HepG2 (cell line): ENCODE measurements around the gene CCDC33. TPM values are rescaled to one million over a fixed set of nuclear protein-coding genes. Genes with fewer than 3 reads are reported as not detected.

Experiments used
- CENPT ChIP-seq: sonication (generic); formaldehyde crosslinking; IDR thresholded peaks from 2 replicates; pipeline ENCODE4 v1.8.0; 2022; ENCODE audit warnings: low read depth, mild to moderate bottlenecking, moderate library complexity, missing genetic modification reagents
- GZF1 ChIP-seq: sonication (generic); formaldehyde crosslinking; IDR thresholded peaks from 2 replicates; pipeline ENCODE4 v1.5.1; 2020; ENCODE audit warnings: mild to moderate bottlenecking, missing genetic modification reagents
- HDAC1 ChIP-seq: sonication (generic); formaldehyde crosslinking; IDR thresholded peaks from 2 replicates; pipeline ENCODE4 v1.5.1; 2020; ENCODE audit warnings: mild to moderate bottlenecking, missing genetic modification reagents
- ISX ChIP-seq: sonication (generic); formaldehyde crosslinking; conservative IDR thresholded peaks from 2 replicates; pipeline ENCODE4 v1.5.0; 2020; ENCODE audit warnings: missing genetic modification reagents
- MTF2 ChIP-seq: sonication (generic); formaldehyde crosslinking; IDR thresholded peaks from 2 replicates; pipeline ENCODE4 v1.5.0; 2020; ENCODE audit warnings: missing genetic modification reagents, borderline replicate concordance
- NR3C1 ChIP-seq: sonication (generic); formaldehyde crosslinking; IDR thresholded peaks from 2 replicates; pipeline ENCODE4 v1.4.0; 2020; ENCODE audit warnings: missing genetic modification reagents
- PAF1 ChIP-seq: IDR thresholded peaks from 2 replicates; pipeline ENCODE4 v1.6.1; 2016; ENCODE audit warnings: missing genetic modification reagents, missing compliant biosample characterization
- RAD51 ChIP-seq: fragments of 450-650 bp; IDR thresholded peaks from 2 replicates; pipeline ENCODE4 v1.6.1; 2016; ENCODE audit warnings: borderline replicate concordance
- WIZ ChIP-seq: sonication (generic); formaldehyde crosslinking; IDR thresholded peaks from 2 replicates; pipeline ENCODE4 v1.5.1; 2020; ENCODE audit warnings: mild to moderate bottlenecking, missing genetic modification reagents
- ZBTB20 ChIP-seq: sonication (generic); formaldehyde crosslinking; IDR thresholded peaks from 2 replicates; pipeline ENCODE4 v1.8.1; 2023; ENCODE audit warnings: missing genetic modification reagents, low read depth, mild to moderate bottlenecking, borderline replicate concordance
- ZNF136 ChIP-seq: sonication (generic); formaldehyde crosslinking; IDR thresholded peaks from 2 replicates; pipeline ENCODE4 v1.8.1; 2022; ENCODE audit warnings: low read depth, mild to moderate bottlenecking, moderate library complexity, missing genetic modification reagents
- ZNF292 ChIP-seq: sonication (generic); formaldehyde crosslinking; IDR thresholded peaks from 2 replicates; pipeline ENCODE4 v1.8.1; 2022; ENCODE audit warnings: mild to moderate bottlenecking, low read depth, missing genetic modification reagents, borderline replicate concordance
- ZNF772 ChIP-seq: sonication (generic); formaldehyde crosslinking; IDR thresholded peaks from 2 replicates; pipeline ENCODE4 v1.5.0; 2020; ENCODE audit warnings: mild to moderate bottlenecking, missing genetic modification reagents
- polyA plus RNA-seq, 8 experiments: library from polyadenylated mRNA; depleted of rRNA in 3 of 8; stranded (reverse) in 7 of 8; unstranded in 1 of 8; fragments of >200 nt; fragmentation: Illumina TruSeq in 4 of 8; extraction: Trizol in 4 of 8; gene quantifications; 2 replicates each; pipeline versions ENCODE4 v1.2.1 to v1.2.3, GENCODE V29; 2011 to 2016; ENCODE audit warnings: low read depth in 4 of 8, missing spikeins in 1 of 8, mixed read lengths in 1 of 8; ENCODE audit not compliant: insufficient read depth in 1 of 8
- total RNA-seq, 5 experiments: library from RNA; depleted of rRNA; stranded (reverse); fragments of >200 nt; fragmentation: Illumina TruSeq; extraction: Trizol; gene quantifications; 2 replicates each; pipeline ENCODE4 v1.2.3, GENCODE V29; 2016; ENCODE audit warnings: low read depth in 1 of 5
- TF ChIP-seq, protein P1 (sequence below): IDR thresholded peaks from 2 replicates; pipeline ENCODE4 v1.6.1; 2016; ENCODE audit warnings: low read depth, missing genetic modification reagents, missing compliant biosample characterization
- TF ChIP-seq, protein P2 (sequence below): sonication (generic); formaldehyde crosslinking; IDR thresholded peaks from 2 replicates; pipeline ENCODE4 v1.5.1; 2020; ENCODE audit warnings: mild to moderate bottlenecking, missing genetic modification reagents
- TF ChIP-seq, protein P3 (sequence below): sonication (generic); formaldehyde crosslinking; IDR thresholded peaks from 2 replicates; pipeline ENCODE4 v1.4.0; 2020; ENCODE audit warnings: missing genetic modification reagents
- TF ChIP-seq, protein P4 (sequence below): sonication (generic); formaldehyde crosslinking; IDR thresholded peaks from 2 replicates; pipeline ENCODE4 v1.5.0; 2020; ENCODE audit warnings: missing genetic modification reagents

Gene CCDC33
- total and polyA plus RNA-seq, 2 of the 13 experiments (the other 11 are each of a cell fraction or from before 2014, with no cell fraction given), result 0.30 TPM; not detected in 1

DNA sequence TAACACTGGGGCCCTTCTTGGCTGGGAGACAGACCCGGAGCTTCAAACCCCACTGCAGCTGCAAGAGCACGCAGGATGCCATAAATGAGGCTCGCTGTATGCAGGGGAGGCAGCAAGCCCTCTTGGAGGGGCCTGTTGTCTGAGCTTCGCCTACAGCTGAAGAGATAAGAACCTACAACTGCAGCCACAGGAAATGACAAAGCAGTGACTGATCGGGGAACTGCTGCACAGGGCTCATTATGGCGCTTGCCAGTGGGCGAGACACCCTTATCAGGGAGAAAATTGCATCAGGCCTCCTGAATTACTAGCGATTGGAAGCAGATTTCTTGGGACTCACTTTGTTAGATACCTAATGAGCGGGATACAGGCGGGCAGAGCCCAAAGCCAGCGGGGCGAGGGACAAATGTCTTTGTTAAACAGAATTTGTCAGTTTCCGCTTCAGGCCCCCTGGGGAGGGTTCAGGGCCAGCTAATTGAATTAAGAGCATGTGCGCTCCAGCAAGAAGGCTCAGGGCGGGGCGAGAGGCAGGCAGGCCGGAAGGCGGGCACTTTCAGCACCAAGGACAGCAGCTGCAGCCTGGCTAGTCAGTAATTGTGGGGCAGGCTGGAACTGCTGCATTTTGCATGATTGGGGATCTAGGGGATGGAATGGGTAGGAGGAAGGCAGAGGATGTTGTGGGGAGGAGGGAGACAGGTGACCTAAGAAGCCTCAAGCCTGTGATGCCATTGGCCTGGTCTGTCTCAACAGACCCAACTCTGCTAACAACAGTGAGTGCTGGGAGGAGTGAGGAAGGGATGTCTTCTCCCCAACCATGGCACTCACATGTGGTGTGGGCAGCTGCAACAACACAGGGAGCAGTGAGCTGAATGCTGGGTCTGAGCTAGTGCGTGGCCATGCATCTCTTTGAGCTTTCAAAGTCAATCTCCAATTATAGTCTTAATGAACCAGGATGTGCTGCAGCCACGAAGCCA lies 55.3 kb downstream of the CCDC33 start (continued):
- TF ChIP-seq, protein P1, sequence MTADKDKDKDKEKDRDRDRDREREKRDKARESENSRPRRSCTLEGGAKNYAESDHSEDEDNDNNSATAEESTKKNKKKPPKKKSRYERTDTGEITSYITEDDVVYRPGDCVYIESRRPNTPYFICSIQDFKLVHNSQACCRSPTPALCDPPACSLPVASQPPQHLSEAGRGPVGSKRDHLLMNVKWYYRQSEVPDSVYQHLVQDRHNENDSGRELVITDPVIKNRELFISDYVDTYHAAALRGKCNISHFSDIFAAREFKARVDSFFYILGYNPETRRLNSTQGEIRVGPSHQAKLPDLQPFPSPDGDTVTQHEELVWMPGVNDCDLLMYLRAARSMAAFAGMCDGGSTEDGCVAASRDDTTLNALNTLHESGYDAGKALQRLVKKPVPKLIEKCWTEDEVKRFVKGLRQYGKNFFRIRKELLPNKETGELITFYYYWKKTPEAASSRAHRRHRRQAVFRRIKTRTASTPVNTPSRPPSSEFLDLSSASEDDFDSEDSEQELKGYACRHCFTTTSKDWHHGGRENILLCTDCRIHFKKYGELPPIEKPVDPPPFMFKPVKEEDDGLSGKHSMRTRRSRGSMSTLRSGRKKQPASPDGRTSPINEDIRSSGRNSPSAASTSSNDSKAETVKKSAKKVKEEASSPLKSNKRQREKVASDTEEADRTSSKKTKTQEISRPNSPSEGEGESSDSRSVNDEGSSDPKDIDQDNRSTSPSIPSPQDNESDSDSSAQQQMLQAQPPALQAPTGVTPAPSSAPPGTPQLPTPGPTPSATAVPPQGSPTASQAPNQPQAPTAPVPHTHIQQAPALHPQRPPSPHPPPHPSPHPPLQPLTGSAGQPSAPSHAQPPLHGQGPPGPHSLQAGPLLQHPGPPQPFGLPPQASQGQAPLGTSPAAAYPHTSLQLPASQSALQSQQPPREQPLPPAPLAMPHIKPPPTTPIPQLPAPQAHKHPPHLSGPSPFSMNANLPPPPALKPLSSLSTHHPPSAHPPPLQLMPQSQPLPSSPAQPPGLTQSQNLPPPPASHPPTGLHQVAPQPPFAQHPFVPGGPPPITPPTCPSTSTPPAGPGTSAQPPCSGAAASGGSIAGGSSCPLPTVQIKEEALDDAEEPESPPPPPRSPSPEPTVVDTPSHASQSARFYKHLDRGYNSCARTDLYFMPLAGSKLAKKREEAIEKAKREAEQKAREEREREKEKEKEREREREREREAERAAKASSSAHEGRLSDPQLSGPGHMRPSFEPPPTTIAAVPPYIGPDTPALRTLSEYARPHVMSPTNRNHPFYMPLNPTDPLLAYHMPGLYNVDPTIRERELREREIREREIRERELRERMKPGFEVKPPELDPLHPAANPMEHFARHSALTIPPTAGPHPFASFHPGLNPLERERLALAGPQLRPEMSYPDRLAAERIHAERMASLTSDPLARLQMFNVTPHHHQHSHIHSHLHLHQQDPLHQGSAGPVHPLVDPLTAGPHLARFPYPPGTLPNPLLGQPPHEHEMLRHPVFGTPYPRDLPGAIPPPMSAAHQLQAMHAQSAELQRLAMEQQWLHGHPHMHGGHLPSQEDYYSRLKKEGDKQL (CRISPR knock-in tag), result no peak
- TF ChIP-seq RAD51, result no peak
- peak; percentile 86; the same call in 1 of the 2 replicates for TF ChIP-seq ZBTB20 (CRISPR knock-in tag)
- TF ChIP-seq ZNF136 (CRISPR knock-in tag), result no peak
- TF ChIP-seq GZF1 (CRISPR knock-in tag), result peak; percentile 42; the same call in 1 of the 2 replicates
- TF ChIP-seq NR3C1, result no peak
- TF ChIP-seq HDAC1, result no peak
- TF ChIP-seq, protein P2, sequence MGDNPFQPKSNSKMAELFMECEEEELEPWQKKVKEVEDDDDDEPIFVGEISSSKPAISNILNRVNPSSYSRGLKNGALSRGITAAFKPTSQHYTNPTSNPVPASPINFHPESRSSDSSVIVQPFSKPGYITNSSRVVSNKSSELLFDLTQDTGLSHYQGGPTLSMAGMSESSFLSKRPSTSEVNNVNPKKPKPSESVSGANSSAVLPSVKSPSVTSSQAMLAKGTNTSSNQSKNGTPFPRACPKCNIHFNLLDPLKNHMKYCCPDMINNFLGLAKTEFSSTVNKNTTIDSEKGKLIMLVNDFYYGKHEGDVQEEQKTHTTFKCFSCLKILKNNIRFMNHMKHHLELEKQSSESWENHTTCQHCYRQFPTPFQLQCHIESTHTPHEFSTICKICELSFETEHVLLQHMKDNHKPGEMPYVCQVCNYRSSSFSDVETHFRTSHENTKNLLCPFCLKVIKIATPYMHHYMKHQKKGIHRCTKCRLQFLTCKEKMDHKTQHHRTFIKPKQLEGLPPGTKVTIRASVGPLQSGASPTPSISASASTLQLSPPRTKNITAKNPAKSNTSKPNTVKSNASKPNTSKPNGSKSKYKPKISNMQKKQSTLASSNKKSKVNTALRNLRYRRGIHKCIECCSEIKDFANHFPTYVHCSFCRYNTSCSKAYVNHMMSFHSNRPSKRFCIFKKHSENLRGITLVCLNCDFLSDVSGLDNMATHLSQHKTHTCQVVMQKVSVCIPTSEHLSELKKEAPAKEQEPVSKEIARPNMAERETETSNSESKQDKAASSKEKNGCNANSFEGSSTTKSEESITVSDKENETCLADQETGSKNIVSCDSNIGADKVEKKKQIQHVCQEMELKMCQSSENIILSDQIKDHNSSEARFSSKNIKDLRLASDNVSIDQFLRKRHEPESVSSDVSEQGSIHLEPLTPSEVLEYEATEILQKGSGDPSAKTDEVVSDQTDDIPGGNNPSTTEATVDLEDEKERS (CRISPR knock-in tag), result no peak
- TF ChIP-seq CENPT (CRISPR knock-in tag), result 0 out of 2 replicates have a peak, but pooled peaks have one; percentile 77
- no peak for TF ChIP-seq ZNF292 (CRISPR knock-in tag)
- TF ChIP-seq MTF2 (CRISPR knock-in tag), result no peak
- TF ChIP-seq, protein P3, sequence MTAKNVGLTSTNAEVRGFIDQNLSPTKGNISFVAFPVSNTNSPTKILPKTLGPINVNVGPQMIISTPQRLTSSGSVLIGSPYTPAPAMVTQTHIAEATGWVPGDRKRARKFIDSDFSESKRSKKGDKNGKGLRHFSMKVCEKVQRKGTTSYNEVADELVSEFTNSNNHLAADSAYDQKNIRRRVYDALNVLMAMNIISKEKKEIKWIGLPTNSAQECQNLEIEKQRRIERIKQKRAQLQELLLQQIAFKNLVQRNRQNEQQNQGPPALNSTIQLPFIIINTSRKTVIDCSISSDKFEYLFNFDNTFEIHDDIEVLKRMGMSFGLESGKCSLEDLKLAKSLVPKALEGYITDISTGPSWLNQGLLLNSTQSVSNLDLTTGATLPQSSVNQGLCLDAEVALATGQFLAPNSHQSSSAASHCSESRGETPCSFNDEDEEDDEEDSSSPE (CRISPR knock-in tag), result peak; percentile 51
- no peak for TF ChIP-seq PAF1
- TF ChIP-seq ISX (CRISPR knock-in tag), result peak; percentile 96
- peak; percentile 28; the same call in 1 of the 2 replicates for TF ChIP-seq ZNF772 (CRISPR knock-in tag)
- TF ChIP-seq, protein P4, sequence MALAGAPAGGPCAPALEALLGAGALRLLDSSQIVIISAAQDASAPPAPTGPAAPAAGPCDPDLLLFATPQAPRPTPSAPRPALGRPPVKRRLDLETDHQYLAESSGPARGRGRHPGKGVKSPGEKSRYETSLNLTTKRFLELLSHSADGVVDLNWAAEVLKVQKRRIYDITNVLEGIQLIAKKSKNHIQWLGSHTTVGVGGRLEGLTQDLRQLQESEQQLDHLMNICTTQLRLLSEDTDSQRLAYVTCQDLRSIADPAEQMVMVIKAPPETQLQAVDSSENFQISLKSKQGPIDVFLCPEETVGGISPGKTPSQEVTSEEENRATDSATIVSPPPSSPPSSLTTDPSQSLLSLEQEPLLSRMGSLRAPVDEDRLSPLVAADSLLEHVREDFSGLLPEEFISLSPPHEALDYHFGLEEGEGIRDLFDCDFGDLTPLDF (CRISPR knock-in tag), result peak; percentile 71
- TF ChIP-seq WIZ (CRISPR knock-in tag), result peak; percentile 98
